Inflammatory macrophage (primary cell): ENCODE data around the gene MTMR2.

ENCODE experiments used
- DNase-seq, 2 donors: peaks; one replicate each; pipeline ENCODE4 v3.0.0-alpha.2; 2020 to 2022
- total RNA-seq, 18 experiments: gene quantifications; one replicate each; lab custom pipeline; 2026; ENCODE audit warnings: mixed read lengths in 6 of 18, inconsistent platforms in 2 of 18; lab: John Stamatoyannopoulos, UW

MTMR2 gene
- 34.2 to 81.6 (median 59.9) reads per million in 18 experiments for total RNA-seq

DNA sequence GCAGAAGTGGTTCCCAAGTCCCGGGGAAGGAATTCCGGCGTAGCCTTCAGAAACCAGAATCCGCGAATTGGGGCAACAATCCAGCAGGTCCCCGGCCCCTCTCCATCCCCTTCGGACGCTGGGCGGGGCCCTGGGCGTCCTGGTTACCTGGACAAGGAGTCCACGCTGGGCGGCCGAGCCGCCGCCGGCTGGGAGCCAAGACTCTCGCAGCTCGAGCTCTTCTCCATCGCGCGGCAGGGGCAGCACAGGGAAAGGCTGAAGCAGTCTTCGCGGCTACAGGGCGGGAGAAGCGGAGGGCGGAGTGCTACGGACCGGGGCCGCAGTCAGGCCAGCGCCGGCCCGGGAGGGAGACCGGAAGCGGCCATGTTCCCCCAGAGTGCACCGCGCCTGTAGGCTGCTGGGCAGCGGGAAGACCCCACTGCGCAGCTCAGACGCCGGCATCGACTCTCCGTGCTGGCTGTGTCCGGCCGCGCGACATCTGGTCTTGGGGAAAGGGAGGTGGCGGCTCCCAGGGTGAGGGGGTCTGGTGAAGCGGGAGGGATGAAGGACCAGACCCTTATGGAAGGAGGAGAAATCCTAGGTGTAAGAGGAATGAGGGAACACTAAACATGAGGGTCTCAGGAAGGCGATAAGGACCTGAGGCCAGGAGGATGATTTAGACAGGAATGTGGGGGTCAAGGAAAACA, at the start of gene MTMR2:
MTMR2 (minus strand) TSS at position 380 of the 686 bp plus-strand sequence; CDS start at position 227, 153 bp downstream.
- peak; percentile 61 to 70 for DNase-seq

DNA sequence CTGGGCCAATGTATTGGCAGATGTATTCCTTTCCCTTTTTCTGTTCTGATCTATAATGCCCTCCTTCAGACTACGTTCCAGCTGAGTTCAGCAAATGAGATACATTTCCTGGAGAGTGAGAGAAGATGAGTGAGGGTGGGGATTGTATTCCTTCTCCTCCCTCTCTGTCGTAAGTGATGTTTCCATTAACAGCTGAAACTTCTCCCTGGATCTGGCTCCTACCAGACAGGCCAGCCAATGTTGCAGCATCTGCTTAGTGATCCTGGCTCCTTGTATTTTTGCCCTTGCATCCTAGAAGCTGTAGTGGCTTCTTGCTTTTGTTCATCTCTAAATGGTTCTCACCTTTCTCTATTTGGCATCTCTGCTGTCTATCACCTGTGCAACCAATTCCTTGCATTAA, 48.2 kb upstream of the MTMR2 start:
- DNase-seq = no peak

DNA sequence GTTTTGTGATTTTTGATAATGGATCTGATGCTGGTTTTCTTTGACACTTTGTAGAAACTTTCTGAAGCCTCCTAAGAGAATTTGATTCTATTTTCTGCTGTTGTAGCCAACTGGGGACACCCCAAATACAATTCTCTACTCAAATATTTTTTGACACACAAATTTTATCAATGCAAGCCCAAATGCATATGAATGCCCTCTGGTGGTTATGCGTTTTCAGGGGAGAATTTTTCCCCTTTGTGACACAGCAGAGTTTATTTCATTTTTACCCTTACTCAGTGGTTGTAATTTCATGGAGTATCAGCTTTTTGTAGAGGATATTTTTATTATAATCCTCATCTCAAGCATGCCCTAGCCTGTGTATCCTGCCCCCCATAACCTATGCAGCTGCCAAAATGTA, 44.7 kb upstream of the MTMR2 start:
- DNase-seq = no peak

DNA sequence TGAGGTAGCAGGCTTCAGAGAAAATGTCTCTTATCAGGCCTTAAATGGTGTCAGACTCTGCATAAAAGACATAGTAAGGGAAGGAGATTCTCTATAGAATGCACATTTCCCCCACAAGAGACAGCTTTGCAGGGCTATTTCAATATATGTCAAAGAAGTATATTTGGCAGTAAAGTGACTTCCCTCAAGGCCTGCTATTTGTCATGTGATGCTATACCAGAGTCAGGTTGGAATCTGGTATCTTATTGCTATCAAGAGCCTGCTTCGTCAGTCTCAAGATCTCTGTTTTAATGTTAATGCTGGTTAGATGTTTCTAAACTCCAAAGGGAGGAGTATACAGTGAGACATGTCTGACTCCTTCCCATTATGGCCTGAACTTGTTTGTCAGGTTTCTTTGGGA, 40.4 kb upstream of the MTMR2 start:
- no peak for DNase-seq

DNA sequence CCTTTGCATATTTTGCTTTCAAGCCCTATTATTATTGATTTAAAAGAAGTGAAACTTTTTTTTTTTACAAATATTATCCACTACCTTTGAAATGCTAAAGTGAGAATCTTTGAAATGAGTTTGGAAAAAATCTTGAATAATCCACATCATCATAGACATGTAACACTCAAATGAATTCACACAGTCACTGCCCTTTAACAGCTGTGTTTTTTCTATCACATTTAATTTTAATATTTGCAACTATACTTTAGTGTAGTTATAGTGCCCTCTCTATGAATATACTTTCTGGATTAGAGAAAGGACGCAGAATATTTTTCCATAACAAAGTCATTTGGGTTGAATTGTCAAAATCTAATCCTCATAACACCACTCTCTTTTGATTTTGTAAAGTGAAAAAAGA, 37.9 kb upstream of the MTMR2 start:
- no peak for DNase-seq

DNA sequence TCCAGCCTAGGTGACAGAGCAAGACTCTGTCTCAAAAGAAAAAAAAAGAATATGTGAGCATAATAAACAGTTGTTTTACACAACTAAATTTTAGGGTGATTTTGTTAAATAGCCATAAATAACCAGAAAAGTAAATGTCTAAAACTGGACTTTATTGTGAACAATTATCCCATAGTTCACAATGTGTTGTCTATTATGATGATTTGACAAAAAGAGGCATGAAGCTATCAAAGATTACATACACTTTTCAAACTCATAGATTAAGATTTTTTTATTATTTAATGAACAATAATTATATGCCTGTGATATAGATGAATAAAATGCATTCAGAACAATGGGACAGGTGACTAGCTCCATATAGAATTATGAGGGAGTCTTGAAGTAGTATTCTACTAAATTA, 27.0 kb upstream of the MTMR2 start:
- DNase-seq = no peak

DNA sequence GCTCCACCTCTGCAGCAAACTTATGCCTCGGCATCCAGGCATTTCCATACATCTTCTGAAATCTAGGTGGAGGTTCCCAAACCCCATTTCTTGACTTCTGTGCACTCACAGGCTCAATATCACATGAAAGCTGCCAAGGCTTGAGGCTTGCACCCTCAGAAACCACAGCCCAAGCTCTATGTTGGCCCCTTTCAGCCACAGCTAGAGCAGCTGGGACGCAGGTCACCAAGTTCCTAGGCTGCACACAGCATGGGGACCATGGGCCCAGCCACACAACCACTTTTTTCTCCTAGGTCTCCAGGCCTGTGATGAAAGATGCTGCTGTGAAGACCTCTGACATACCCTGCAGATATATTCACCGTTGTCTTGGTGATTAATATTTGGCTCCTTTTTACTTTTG, 24.7 kb upstream of the MTMR2 start:
- no peak for DNase-seq

DNA sequence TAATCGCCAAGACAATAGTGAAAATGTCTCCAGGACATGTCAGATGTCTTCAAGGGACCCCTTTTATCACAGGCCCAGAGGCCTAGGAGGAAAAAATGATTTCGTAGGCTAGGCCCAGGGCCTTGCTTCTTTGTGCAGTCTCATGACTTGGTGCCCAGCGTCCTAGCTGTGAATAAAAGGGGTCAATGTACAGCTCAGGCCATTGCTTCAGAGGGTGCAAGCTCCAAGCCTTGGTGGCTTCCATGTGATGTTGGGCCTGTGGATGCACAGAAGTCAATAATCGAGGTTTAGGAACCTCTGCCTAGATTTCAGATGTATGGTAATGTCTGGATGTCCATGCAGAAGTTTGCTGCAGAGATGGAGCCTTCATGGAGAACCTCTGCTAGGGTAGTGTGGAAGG, 20.7 kb upstream of the MTMR2 start:
- no peak for DNase-seq

DNA sequence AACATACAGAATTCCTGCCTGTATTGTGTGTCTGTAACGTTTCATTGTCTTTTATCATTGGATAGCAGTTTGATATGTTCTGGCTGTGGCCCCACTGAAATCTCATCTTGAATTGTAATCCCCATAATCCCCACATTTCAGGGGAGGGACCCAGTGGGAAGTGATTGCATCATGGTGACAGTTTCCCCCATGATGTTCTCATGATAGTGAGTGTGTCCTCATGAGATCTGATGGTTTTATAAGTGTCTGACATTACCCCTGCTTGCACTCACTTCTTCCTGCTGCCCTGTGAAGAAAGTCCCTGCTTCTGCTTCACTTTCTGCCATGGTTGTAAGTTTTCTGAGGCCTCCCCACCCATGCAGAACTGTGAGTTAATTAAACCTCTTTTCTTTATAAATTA, 19.6 kb upstream of the MTMR2 start:
- peak; percentile 48 to 56 for DNase-seq

DNA sequence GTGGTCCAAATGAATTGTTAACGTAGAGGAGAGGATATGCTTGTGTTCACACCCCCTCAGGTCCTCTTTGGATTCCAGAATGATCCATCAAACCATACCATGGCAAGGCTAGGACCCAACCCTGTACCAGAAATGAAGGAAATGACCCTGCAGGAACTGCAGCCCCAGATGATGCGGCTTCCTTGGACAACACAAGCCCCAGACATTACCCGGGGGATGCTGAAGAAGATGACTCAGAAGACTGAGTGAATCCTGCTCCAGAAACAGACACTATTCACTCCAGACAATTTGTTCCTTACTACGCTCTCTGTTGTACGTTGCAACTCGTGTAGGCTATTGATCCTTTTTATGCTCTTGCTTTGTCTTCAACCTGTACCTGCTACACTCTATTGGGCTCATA, 15.2 kb upstream of the MTMR2 start:
- no peak for DNase-seq

DNA sequence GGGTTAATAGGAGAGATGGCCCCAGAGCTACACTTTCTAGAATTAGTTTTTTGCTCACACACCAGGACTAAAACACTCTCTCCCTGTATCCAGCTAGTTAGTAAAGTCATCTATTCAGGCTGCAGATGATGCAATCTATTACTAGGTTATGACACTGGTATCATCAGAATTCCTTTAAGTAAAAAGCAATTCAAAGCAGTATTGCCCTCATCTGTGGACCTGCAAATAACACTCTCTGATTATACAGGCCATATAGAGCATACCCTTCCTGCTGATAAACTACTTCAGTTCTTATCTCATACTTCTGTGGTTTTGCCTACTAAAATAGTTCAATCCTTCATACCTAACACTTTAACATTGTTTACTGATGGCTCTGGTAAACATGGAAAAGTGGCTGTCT, 13.5 kb upstream of the MTMR2 start:
- DNase-seq = no peak

DNA sequence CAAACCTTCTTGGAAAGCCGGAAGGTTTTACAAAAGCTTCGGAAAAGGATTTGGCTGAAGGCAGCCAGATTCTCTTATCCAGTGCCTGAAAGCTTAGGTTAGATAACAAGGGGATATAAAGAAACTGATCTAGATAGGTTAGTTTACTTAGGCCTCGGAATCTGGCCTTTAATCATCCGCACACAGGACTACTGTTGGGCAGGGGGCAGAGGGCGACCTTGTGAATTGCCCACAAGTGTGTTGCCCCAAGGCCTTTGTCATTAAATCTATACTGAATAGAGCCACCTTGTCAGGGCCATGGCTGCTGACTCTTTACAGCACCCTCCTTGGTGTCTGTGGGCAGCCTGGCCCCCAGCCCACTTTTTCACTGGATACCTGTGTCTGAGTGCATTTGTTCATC, 9.7 kb upstream of the MTMR2 start:
- DNase-seq = no peak

DNA sequence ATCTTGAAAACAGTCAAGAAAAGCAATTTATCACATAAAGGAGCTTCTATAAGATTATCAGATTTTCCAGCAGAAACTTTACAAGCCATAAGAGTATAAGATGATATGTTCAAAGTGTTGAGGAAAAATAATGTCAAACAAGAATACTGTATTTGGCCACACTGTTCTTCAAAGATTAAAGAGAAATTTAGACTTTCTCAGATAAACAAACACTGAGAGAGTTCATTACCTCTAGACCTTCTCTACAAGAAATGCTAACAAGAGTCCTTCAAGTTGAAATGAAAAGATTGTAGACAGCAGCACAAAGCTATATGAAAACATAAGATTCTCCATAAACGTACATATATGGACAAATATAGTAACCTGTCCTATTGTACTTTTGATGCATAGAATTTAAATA, 8.0 kb upstream of the MTMR2 start:
- no peak for DNase-seq

DNA sequence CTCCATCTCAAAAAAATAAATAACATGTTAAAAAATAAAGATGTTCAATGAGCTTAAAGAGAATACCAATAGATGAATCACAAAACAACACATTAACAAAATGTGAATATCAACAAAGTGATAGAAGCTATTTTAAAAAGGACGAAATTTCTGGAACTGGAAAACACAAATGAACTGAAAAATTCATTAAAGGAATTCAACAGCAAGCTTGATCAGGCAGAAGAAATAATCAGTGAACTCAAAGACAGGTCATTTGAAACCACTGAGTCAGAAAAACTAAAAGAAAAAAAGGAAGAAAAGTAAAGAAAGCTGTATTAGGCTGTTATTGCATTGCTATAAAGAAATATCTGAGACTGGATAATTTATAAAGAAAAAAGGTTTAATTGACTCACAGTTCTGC, 7.0 kb upstream of the MTMR2 start:
- DNase-seq = no peak

DNA sequence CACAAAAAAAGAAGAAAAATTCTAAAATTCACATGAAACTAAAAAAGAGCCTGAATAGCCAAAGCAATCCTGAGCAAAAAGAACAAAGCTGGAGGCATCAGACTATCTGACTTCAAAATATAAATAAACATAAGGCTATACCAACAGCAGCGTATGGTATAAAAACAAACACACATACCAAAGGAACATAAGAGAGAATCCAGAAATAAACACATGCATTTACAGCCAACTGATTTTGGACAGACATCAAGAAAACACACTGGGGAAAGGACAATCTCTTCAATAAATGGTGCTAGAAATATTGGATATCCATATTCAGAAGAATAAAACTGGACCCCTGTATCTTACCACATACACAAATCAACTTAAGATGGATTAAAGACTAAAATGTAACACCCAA, 2.8 kb upstream of the MTMR2 start:
- DNase-seq = no peak

DNA sequence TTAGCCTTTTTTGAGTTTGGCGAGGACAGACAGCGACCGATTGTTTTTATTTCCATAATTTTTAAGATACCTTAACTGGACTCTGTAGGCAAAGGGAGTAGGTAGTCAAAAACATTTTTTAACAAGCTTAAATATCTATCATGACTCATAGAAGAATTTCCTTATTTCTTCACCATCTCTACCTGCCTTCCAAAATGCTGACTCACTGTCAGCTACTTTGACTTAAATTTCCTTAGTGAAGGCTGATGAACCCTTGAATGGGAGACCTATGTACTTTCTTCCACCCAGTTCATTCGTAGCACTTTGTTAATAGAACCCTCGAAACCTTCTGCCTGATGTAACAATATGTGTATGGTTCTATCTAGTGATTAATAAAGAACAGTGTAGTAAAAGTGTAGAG, 1.1 kb upstream of the MTMR2 start:
- no peak for DNase-seq

DNA sequence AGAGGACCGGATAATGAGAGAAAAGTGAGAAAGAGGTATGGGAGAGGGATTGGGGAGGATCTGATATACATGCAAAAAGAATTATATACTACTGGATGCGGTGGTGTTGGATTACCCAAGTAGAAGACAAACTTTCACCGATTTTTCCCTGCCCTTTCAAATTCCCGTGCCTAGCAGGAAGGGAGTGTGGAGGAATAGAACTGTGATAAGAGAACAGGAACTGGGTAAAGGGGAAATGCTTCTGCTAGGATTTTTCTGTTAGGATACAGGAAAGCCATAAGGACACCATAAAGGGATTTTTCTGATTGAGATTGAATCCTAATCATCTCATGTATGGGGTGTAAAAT, 480 bp upstream of the MTMR2 start:
- DNase-seq = peak in 1 of 2 donors; percentile 14

DNA sequence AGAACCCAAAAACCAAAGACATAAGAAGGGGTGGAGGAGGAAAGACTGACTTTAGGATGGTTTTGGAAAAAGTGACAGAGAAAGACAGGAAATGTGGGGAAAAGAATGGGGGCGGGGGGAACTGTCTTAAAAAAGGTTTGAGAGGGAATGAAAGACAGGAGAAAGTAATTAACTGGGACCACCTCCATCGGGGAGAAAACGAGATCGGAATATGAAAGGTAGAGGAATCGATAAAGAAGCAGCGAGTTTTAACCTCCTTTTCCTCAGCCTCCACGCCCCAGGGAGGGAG, 524 bp downstream of the MTMR2 start:
- DNase-seq = no peak

DNA sequence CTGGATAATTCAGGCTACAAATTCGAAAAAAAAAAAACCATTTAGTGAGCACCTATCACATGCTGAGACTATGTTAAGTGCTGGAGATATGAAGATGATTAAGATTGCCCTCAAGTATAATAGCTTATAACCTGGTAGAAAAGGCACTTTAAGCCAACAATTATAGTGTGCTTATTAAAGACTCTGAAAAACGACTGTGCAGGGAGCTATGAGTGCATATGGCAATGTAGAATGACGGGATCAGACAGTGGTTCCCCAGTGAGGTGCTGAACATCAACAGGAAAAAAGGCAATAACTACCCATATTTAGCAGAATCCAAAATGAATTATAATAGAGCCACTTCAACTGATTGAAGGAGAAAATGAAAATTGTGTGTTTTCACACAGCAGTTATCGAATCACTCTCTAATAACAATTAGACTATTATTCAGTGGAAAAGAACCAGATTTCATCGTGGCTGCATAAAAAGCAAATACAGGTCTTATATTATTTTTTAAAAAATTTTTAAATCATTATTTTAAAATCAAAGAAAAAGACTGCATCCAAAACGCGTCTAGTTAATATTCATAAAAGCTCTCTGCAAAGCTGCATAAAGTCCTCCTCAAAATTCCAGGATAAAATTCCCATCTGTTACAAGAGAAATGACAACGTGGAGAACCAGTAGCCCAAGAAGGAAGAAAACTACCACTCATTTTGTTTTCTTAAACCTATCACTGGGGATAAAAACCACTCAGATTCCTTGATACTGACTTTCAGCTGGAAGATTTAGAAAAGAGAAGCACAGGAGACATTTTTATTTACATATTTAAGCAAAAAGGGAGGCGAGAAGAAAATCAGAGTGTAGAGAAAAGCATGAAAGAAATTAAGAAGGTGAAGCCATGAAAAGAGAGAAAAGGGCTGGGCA, 1.1 kb downstream of the MTMR2 start:
- no peak for DNase-seq

DNA sequence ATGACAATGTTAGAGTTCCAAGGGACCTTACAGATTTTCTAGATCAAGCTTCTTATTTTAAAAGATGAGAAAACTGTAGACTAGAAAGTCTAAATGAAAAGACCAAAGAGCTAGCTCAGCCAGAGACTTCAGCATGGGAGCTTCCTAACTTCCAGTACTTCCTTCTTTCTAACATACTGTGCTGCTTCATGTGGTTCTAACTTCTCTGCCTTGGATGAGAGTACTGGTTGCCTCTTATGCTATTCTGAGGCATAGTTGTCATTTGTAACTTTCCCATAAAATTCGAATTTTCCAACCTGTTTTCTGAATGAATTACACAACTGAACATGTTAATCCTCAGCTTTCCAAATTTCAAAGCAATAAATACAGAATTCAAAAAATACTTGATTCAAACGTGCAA, 1.8 kb downstream of the MTMR2 start:
- DNase-seq = peak in 1 of 2 donors; percentile 9

DNA sequence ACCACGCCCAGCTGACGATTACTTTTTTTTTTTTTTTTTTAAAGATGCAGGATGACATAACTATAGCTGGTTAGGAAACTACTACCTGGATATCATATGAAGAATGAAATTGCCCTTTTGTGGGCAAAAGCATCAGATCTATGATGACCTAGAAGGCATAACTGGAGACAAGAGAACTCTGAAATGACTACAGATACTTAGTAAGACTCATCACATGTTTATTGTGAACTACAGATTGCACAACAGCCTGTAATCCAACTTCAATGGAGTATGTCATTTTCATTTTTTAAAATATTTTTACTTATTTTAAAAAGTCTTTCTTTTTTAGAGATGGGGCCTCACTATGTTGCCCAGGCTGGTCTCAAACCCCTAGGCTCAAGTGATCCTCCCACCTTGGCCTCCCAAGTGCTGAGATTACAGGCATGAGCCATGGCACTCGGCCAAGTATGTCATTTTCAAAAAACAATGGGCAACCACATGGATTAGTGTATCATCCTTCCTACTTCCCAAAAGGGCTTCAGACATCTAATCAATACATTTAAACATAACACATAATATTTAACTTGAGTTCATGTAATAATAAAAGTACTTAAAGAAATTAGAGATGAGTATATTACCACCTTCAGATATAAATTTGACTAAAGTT, 3.3 kb downstream of the MTMR2 start:
- peak in 1 of 2 donors; percentile 41 for DNase-seq

DNA sequence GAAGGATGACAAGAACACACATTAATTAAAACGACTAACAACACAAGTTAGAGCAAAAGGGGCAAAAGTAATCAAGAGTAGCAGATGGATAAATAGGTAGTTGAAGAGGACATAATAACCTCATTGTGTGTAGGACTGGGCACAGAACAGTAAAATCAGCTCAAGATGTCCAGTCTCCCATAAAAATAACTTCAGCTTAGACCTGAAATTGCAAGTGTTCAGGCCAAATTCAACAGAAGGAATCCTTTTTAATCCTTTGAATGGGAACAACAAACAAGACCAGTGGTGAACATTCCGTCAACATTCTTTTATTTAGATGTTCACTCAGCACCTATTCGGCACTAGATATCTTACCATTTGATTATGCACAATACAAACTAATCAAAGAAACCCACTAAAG, 4.4 kb downstream of the MTMR2 start:
- no peak for DNase-seq

DNA sequence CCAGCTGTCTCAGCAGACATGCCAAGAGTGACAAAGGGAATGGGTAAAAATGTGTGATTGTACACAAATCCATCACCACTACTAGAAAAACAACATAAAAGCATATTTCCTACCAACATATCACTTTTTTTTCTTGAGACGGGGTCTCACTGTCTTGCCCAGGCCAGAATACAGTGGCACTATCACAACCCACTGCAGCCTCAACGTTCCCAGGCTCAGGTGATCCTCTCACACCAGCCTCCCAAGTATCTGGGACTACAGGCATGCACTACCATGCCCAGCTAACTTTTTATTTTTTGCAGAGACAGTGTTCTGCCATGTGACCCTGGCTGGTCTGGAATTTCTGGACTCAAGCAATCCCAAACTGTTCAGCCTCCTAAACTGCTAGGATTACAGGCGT, 5.2 kb downstream of the MTMR2 start:
- no peak for DNase-seq

DNA sequence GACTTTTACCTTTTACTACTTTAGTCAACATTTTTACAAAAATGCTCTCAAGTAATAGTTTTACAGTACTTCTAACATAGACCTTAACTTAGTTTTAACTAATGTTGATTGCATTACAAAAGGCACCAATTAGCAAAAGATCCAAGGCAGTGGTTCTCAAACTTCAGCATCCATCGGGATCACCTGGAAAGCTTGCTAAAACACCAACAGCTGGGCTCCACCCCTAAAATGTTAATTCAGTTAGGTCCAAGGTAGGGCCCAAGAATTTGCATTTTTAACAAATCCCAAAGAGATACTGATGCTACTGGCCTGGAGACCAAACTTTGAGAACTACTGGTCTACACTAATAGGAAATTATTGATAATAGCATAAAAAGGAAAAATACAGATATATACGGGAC, 5.9 kb downstream of the MTMR2 start:
- no peak for DNase-seq
